ENCODE results near the gene LPCAT1.

LPCAT1 gene

GRCh38 chr5:1514027-1514818 is 9.5 kb downstream of the LPCAT1 start:
- H3F3A ChIP-seq (ENCODE audit: control insufficient read depth, insufficient read depth) = no peaks in the 10 kb centered on the region
- no peaks in the 10 kb centered on the region for H3K9me2 ChIP-seq (replicated peaks; ENCODE audit: control insufficient read depth, low read length)
- peaks cover 98% of the 10 kb centered on the region for H3K79me2 ChIP-seq (ENCODE audit: control insufficient read depth, low read length)
- H3K36me3 ChIP-seq (ENCODE audit: control insufficient read depth, low read length) = peaks cover 82% of the 10 kb centered on the region
- no peaks in the 10 kb centered on the region for H3K9me3 ChIP-seq (ENCODE audit: control insufficient read depth, insufficient read depth, low read length)
- H4K20me1 ChIP-seq (ENCODE audit: control insufficient read depth, insufficient read depth, low read depth, low read length) = peaks cover 6% of the 10 kb centered on the region
- H3K4me2 ChIP-seq (ENCODE audit: low read length) = no peak overlapping the region
- H3K4me1 ChIP-seq (ENCODE audit: control insufficient read depth, low read length) = 0 out of 2 replicates have a peak, but pooled peaks cover 4% of the 10 kb centered on the region
- H3K4me3 ChIP-seq (ENCODE audit: low read length) = no peak overlapping the region
- no peak overlapping the region for H3K27ac ChIP-seq (ENCODE audit: low read depth, low read length)
- TF ChIP-seq CTCF (IDR thresholded peaks at IDR 0.05; ENCODE audit: low read depth, low read length, poor library complexity, severe bottlenecking) (no peak), EZH2phosphoT487 (IDR thresholded peaks at IDR 0.05; ENCODE audit: borderline replicate concordance, low read length) (no peak)
- H3K27me3 ChIP-seq (ENCODE audit: control insufficient read depth, low read length) = no peaks in the 10 kb centered on the region

- H3K9me3 ChIP-seq (ENCODE audit: control insufficient read depth, insufficient read depth, low read length) = no peaks in the 10 kb centered on the region
- H3F3A ChIP-seq (ENCODE audit: control insufficient read depth, insufficient read depth) = no peaks in the 10 kb centered on the region
- H3K79me2 ChIP-seq (ENCODE audit: control insufficient read depth, low read length) = peaks cover 98% of the 10 kb centered on the region
- no peak overlapping the region for H3K27ac ChIP-seq (ENCODE audit: low read depth, low read length)
- no peaks in the 10 kb centered on the region for H3K27me3 ChIP-seq (ENCODE audit: control insufficient read depth, low read length)
- no peaks in the 10 kb centered on the region for H3K9me2 ChIP-seq (replicated peaks; ENCODE audit: control insufficient read depth, low read length)
- no peak overlapping the region for H3K4me2 ChIP-seq (ENCODE audit: low read length)
- 0 out of 2 replicates have a peak, but pooled peaks cover 4% of the 10 kb centered on the region for H3K4me1 ChIP-seq (ENCODE audit: control insufficient read depth, low read length)
- H4K20me1 ChIP-seq (ENCODE audit: control insufficient read depth, insufficient read depth, low read depth, low read length) = peaks cover 6% of the 10 kb centered on the region
- no peak overlapping the region for H3K4me3 ChIP-seq (ENCODE audit: low read length)
- TF ChIP-seq EZH2phosphoT487 (IDR thresholded peaks at IDR 0.05; ENCODE audit: borderline replicate concordance, low read length) (no peak), CTCF (IDR thresholded peaks at IDR 0.05; ENCODE audit: low read depth, low read length, poor library complexity, severe bottlenecking) (no peak)
- peaks cover 78% of the 10 kb centered on the region for H3K36me3 ChIP-seq (ENCODE audit: control insufficient read depth, low read length)
These were observed 10.3 kb downstream of the LPCAT1 start for GRCh38 chr5:1513326-1514026.

GRCh38 chr5:1512541-1513291 is 11.0 kb downstream of the LPCAT1 start:
- Histone ChIP-seq H3K4me2 (ENCODE audit: low read length) (no peak overlapping the region), H3K36me3 (ENCODE audit: control insufficient read depth, low read length) (peaks cover 71% of the 10 kb centered on the region), H3K4me1 (ENCODE audit: control insufficient read depth, low read length) (0 out of 2 replicates have a peak, but pooled peaks cover 4% of the 10 kb centered on the region), H4K20me1 (ENCODE audit: control insufficient read depth, insufficient read depth, low read depth, low read length) (peaks cover 6% of the 10 kb centered on the region), H3K9me2 (replicated peaks; ENCODE audit: control insufficient read depth, low read length) (no peaks in the 10 kb centered on the region), H3K27ac (ENCODE audit: low read depth, low read length) (no peak overlapping the region), H3K4me3 (ENCODE audit: low read length) (no peak overlapping the region), H3K79me2 (ENCODE audit: control insufficient read depth, low read length) (peaks cover 98% of the 10 kb centered on the region), H3K9me3 (ENCODE audit: control insufficient read depth, insufficient read depth, low read length) (no peaks in the 10 kb centered on the region), H3F3A (ENCODE audit: control insufficient read depth, insufficient read depth) (no peaks in the 10 kb centered on the region), H3K27me3 (ENCODE audit: control insufficient read depth, low read length) (no peaks in the 10 kb centered on the region)
- TF ChIP-seq CTCF (IDR thresholded peaks at IDR 0.05; ENCODE audit: low read depth, low read length, poor library complexity, severe bottlenecking) (no peak), EZH2phosphoT487 (IDR thresholded peaks at IDR 0.05; ENCODE audit: borderline replicate concordance, low read length) (no peak)
